DND-41 (cell line): ENCODE results near the gene NETO1.

ENCODE experiments used
- EZH2 ChIP-seq: IDR thresholded peaks from 3 replicates; pipeline ENCODE4 v1.6.1; 2012; ENCODE audit warnings: borderline replicate concordance, low read depth, mild to moderate bottlenecking, moderate library complexity, low read length, inconsistent platforms; ENCODE audit not compliant: severe bottlenecking
- TF ChIP-seq, protein P1 (sequence below): IDR thresholded peaks from 2 replicates; pipeline ENCODE4 v1.5.1; 2012; ENCODE audit warnings: borderline replicate concordance, low read length, moderate library complexity, mild to moderate bottlenecking; ENCODE audit not compliant: poor library complexity, severe bottlenecking; ENCODE audit errors: extremely low read depth

DNA sequence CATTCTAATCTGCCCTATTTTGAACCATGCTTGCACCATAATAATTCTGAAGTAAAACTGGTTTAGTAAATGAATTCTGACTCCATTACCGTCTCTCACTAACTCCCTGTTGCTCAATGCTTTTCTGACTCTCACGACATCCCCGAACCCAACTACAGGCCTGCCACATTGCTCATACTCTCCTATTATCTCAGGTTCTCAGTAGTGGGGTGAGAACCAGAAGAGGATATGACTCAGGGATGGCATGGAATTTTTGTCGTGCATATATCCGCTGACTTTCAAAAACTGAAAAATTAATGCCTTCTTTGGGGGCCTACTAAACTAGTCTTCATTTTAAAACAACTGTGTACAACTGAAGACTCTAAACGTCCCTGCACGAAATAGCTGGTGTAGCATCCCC lies 34.3 kb downstream of the NETO1 start:
- TF ChIP-seq EZH2, result no peak
- TF ChIP-seq, protein P1, sequence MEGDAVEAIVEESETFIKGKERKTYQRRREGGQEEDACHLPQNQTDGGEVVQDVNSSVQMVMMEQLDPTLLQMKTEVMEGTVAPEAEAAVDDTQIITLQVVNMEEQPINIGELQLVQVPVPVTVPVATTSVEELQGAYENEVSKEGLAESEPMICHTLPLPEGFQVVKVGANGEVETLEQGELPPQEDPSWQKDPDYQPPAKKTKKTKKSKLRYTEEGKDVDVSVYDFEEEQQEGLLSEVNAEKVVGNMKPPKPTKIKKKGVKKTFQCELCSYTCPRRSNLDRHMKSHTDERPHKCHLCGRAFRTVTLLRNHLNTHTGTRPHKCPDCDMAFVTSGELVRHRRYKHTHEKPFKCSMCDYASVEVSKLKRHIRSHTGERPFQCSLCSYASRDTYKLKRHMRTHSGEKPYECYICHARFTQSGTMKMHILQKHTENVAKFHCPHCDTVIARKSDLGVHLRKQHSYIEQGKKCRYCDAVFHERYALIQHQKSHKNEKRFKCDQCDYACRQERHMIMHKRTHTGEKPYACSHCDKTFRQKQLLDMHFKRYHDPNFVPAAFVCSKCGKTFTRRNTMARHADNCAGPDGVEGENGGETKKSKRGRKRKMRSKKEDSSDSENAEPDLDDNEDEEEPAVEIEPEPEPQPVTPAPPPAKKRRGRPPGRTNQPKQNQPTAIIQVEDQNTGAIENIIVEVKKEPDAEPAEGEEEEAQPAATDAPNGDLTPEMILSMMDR, result no peak
